ENCODE results near the gene PGS1. TPM values are rescaled to one million over a fixed set of nuclear protein-coding genes. Genes with fewer than 3 reads are reported as not detected.

Gene PGS1
- total RNA-seq, 1 donor from 2014 or later: 40.6 TPM

GRCh38 chr17:78438694-78439325, 60.4 kb downstream of the PGS1 start:
- DNase-seq (ENCODE audit: low read depth): no peak
- TF ChIP-seq, protein P1, sequence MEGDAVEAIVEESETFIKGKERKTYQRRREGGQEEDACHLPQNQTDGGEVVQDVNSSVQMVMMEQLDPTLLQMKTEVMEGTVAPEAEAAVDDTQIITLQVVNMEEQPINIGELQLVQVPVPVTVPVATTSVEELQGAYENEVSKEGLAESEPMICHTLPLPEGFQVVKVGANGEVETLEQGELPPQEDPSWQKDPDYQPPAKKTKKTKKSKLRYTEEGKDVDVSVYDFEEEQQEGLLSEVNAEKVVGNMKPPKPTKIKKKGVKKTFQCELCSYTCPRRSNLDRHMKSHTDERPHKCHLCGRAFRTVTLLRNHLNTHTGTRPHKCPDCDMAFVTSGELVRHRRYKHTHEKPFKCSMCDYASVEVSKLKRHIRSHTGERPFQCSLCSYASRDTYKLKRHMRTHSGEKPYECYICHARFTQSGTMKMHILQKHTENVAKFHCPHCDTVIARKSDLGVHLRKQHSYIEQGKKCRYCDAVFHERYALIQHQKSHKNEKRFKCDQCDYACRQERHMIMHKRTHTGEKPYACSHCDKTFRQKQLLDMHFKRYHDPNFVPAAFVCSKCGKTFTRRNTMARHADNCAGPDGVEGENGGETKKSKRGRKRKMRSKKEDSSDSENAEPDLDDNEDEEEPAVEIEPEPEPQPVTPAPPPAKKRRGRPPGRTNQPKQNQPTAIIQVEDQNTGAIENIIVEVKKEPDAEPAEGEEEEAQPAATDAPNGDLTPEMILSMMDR (conservative IDR thresholded peaks at IDR 0.05; ENCODE audit: low read depth, low read length): no peak
- H3K4me3 ChIP-seq (ENCODE audit: low read depth, low read length): no peak overlapping the region

GRCh38 chr17:78441271-78441971, 63.0 kb downstream of the PGS1 start:
- no peak overlapping the region for H3K4me3 ChIP-seq (ENCODE audit: low read depth, low read length)
- TF ChIP-seq, protein P1 (conservative IDR thresholded peaks at IDR 0.05; ENCODE audit: low read depth, low read length): no peak
- DNase-seq (ENCODE audit: low read depth): no peak

DNA sequence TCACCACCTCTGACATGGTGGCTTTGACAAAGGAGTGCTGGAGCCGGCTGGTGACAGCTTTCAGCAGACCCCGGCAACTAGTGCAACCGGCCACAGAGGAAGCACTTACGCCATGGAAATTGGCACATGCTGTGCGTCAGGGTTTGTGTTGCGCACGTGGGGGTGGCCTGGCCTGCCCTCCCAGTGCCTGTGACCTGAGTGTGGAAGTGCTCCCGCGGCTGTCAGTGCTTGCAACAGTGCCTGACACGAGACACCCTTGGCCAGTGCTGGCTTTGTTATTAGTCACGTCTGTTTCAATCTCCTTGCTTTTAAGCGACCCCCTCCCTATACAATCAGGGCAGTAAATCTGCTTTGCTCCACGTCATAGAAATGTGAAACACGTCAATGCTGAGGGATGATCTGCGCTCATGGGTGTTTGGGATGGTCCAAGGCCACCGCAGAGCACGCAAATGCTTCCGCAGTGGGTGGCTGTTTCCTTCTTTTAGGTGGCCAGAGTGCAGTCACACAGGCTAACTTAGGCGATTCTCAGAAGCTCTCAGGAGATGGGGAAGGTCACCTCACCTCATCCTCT, 64.3 kb downstream of the PGS1 start:
- TF ChIP-seq, protein P1 (conservative IDR thresholded peaks at IDR 0.05; ENCODE audit: low read depth, low read length): no peak
- H3K4me3 ChIP-seq (ENCODE audit: low read depth, low read length): no peak overlapping the region
- DNase-seq (ENCODE audit: low read depth): no peak

DNA sequence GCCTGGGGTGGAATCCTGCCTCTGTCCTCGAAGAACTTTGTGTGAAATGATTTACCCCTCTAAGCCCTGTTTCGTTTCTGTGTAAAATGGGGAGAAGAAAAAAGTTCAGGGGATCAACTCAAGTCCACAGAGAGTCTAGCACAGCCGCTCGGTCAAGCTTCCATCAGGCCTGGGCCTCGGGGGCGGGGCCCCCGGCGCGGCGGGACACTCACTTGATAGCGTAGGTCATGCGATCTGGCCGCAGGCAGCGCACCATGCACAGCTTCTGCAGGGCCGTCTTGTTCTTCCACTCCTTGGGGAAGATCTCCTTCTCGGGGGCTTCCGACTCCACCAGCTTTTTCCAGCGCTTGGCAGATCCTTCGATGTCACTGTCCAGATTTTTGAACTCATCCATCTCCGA, 65.9 kb downstream of the PGS1 start:
- no peak overlapping the region for H3K4me3 ChIP-seq (ENCODE audit: low read depth, low read length)
- DNase-seq (ENCODE audit: low read depth): no peak
- TF ChIP-seq, protein P1 (conservative IDR thresholded peaks at IDR 0.05; ENCODE audit: low read depth, low read length): no peak

DNA sequence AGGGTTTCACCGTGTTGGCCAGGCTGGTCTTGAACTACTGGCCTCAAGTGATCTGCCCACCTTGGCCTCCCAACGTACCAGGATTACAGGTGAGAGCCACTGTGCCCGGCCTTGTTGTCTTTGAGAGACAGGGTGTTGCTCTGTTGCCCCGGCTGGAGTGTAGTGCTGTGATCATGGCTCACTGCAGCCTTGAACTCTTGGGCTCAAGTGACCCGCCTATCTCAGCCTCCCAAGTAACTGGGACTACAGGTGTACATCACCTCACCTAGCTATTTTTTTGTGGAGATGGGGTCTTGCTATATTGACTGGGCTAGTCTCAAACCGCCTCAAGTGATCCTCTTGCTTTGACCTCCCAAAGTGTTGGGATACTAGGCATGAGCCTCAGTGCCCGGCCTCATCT, 68.4 kb downstream of the PGS1 start:
- TF ChIP-seq, protein P1 (conservative IDR thresholded peaks at IDR 0.05; ENCODE audit: low read depth, low read length): no peak
- no peak overlapping the region for H3K4me3 ChIP-seq (ENCODE audit: low read depth, low read length)
- no peak for DNase-seq (ENCODE audit: low read depth)

GRCh38 chr17:78448356-78448993, 70.0 kb downstream of the PGS1 start:
- TF ChIP-seq, protein P1 (conservative IDR thresholded peaks at IDR 0.05; ENCODE audit: low read depth, low read length): peak; percentile 28
- no peak for DNase-seq (ENCODE audit: low read depth)
- no peak overlapping the region for H3K4me3 ChIP-seq (ENCODE audit: low read depth, low read length)

All from epithelial cell of proximal tubule (primary cell).